Activated CD4-positive, alpha-beta T cell treated with anti-CD3 and anti-CD28 coated beads, Interleukin-2, amount 50 U/mL, for 16 hours (primary cell): ENCODE results near the gene BAHCC1.

Source experiments
- DNase-seq: peaks from one replicate; pipeline ENCODE4 v3.0.0-alpha.2; 2020

BAHCC1 gene

DNA sequence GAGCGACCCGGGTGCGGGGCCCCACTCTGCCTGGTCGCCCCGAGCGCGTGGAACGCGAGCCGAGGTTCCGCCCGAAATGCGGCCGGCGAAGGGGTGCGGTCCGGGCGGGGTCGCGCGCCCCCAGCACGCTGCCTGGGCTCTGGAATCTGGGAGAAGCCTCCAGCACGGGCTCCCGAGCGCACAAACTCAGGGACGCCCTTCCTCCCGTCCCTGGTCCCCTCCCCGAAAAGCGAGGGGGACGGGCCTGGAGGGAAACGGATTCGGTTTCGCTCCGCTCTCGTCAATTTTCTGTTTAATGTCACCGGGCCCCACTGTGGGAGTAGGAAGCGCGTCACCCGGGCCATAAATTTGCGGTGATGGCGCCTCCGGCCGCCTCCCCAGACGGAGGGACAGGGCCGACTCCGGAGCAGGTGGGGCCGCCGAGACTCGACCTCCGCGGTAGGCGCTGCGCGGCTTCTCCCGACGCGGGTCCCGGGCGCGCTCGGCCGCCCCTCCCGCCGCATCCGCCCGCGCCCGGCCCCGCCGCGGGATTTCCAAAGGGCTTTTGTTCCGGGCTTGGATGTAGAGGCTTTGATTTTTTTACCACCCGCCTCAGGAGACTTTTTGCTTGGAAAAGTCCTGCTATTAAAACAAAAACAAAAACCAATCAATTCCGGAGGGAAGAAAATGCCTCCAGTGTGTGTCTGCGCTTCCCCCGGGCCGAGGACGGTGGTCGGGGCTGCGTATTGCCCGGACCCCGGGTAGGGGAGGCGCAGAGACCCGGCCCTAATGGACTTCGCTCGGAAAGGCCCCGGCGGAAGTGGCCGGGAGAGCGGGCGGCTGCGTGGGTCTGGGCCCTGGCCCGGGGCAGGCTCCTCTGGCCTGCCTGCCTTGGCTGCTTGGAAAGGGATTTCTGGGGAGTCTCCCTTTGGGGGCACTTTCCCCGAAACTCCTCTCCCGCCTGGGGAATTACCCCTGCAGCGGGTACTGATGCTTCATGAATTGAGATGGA lies 7.9 kb upstream of the BAHCC1 start:
- peak; percentile 12 for DNase-seq

DNA sequence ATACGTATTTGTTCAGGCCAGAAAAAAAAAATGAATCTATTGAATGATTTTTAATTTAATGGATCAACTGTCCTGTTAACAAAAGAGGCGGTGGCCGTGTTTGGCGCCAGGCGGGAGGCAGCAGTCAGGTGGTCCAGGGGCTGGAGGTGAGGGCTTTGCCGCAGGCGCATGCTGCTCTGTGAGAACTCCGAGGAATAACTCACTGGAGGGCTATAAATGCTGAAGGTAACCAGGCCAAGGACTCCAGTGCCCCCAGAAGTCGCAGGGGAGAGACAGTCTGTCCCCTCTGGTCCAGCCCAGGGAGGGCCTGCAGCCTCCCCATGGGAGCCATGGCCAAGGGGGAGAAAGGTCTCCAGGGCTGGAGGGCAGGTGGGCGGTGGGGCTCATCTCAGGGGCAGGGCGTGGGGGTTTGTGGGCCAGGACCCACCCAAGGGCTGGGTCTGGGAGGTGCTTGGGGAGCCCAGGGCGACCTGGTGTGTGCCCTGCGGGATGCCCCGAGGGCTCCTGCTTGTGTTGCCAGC lies 7.1 kb upstream of the BAHCC1 start:
- no peak for DNase-seq

DNA sequence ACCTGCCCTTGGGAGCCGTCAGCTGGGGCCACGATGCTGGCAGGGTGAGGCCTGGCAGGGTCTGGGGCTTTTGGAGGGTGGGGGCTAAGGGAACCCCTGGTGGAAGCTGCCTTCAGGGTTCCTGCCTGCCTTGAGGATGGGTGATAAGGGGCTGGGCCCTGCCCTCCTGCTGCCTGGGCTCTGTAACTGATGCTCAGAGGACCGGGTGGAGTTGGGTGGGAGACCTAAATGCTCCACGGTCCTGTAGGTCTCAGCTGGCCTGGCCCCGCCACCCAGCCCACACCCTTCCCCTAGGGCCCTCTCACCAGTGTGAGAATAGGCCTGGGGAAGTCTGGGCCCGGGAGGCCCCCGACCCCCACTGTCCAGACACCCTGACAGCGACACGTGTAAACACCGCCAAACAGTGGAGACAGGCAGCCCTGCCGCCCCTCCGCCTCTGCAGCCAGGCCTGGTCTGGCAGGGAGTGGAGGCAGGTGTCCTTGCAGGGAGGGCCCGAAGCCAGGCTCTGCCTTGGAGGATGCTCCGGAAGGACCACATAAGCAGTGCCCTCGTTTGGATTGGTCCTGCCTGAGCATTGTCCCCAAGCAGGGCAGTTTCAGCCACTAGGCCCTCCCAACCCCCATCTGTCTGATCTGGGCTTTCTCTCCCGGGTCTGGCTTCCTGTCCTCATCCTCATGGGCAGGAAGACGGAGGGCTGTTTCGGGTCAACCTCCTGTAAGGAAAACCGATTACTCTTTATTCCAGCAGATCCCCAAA lies 6.5 kb upstream of the BAHCC1 start:
- DNase-seq = no peak

DNA sequence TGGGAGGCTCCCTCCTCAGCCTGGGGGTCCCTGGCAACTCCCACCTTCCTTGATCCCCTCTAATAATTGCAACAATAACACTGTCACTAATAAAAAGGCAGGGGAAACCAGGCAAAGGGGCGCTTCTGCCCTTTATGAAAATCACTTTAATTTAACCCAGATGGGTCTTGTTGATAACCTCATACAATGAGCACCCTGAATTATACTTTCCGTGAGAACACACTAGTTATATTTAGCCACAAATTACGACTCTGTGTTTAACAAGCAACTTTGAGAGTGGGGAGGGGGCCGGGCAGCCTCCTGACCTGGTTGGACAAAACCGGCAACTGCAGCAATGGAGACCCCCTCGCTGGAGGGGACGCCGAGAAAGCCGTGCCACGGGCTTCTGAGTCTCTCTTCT lies 5.7 kb upstream of the BAHCC1 start:
- DNase-seq = no peak

DNA sequence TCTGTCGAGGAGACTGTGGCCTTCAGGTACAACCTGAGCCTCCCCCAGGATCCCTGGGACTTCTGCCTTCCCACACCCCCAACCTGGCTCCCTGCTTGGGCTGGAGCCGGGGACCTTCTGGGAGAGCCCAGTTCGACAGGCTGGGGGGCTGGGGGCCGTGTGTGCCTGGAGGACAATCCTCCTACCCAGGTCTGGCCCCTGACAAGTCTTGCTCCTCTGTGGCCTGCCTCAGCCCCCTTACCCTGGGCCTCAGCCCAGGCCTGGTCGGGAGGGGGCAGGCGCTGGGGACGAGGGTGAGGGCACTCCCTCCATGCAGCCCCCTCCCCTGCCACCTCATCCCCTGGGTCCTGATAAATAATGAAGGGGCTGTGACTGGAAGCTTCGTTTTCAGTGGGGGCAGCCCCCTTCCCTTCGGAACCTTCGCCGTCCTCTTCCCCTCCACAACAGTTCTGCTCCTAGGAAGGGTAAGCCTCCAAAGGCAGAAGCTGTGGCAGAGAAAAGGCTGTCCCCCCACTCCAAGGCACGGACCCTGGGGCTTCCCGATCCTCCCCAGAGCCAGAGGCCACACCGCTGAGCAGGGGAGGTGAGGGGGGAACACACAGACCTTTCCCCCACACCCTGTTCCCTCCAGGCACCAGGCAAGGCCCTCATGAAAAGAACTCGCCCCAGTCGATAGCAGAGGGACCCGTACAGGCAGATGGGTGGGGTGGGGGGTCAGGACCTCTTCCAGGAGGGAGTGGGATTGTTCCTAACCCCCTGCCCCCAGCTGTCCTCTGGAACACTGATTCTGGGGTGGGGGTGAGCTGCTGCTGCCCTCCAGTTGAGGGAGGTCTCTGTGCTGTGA lies 5.0 kb upstream of the BAHCC1 start:
- DNase-seq = no peak

DNA sequence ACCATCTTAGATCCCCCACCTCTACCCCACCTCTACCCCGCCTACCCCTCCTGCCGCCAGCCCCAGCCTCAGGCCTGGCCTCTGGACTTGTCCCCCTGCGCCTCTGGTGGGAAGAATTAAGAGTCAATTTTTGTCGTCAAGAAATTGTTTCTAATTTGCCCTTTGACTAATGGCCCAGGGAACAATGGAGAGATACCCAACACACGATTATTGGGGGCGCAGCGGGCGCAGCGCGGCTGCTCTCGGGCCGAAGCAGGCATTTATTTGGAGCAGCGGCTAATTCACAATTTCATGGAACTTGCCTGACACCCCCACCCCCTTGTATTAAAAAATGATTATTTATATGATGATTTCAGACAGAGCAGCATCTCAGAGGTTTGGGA lies 4.4 kb upstream of the BAHCC1 start:
- no peak for DNase-seq

DNA sequence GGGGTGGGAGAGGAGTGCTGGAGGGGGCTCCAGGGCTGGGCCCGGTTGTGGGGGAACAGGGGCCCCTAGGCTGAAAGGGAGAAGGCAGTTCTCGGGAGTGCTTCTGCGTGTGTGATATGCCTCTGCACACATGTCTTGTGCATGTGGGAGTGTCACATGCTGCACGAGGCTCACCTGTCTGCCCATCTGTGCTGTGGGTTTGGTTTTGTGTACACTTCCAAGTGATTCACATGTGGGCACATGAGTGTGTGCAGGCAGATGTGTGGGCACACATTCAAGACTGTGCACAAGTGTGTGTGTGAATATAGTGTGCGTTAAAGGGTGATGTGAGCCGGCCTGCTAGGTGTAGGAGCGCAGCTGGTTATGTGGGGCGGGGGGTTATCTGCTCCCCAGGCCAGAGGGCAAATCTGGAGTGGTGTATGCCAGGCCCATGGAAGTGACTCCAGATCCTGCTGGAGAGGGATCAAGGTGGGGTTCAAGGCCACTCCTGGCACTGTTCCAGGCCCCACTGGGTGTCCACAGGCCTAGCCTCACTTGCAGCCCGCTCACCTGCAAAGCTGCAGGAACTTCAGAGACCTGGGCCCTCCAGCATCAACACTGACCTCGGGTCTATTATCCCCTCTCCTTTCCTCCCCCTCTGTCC lies 3.8 kb upstream of the BAHCC1 start:
- no peak for DNase-seq

DNA sequence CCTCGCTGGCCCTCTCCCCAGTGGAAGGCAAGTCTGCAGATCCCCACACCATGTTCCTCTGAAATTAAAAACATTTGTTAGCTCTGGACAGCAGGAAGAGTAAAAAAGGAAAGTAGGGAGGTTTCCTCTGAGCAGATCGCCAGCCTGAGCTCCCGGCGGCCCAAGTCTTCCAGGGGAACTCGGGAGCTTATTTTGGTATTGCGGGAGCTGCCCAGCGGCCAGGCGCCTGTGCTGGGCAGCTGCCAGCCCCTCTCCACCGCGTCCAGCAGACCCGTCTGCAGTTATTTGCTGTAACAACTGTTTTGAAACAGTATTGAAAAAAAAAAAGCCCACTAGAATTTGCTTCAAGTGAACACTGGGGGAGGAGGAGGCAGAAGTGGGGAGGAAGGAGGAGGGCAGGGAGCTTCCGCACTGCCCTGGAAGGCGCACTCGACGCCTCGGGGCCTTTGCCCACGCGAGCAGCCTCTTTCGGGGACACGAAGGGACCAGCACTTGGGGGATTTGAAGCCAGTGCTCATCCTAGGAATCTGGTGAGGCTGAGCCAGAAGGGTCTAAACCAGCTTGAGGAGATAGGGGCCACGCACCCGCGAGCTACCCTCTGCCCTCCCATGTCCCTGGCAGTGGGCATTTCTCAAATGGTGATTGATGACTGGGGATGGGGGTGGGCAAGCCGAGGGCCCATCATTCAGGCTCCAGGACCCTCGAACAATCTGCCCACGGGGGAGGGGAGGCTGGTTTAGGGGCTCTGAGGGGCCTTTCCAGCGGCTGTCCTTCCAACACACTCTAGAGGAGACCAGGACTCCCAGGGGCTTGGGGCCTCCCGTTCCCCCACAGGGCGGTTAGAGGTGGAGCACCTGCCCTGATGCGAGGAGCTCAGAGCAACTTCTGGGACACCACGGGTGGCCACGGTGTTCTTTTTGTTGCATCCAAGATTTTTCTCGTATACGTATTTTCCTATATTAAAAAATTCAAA lies 3.0 kb upstream of the BAHCC1 start:
- DNase-seq = no peak

DNA sequence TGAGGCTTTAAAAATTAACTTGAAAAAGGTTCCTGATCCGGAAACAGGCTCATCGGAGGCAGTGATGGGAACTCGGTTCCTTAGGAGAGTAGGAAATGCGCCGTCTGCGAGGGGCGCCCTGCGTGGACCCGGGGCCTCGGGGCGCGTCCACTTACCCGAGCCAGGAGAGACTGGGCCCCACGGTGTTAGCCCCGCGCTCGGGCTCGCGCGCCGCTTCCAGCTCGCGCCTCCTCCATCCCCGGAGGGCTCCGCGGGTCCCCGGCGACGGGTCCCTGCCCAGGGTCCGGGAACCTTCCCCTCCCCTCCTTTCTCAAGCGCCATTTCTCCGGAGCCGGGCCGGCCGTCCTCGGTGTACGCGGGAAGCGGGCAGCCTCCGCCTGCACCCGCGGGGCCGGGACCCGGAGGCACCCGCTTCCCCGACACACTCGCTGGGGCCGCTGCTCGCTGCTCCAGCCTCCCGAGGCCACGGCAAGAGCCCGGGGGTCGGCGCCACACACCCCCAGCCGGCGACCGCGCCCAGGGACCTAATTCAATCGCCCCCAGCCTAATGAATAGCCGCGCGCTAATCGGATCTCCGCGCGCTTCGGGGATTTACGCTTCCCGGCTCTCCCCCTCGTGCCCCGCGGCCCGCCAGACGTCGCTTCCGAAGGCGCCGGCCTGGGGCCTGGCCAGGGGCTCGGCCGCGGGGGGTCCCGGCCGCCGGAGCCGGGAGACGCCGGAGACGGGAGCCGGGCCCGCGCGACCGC lies 2.2 kb upstream of the BAHCC1 start:
- no peak for DNase-seq

DNA sequence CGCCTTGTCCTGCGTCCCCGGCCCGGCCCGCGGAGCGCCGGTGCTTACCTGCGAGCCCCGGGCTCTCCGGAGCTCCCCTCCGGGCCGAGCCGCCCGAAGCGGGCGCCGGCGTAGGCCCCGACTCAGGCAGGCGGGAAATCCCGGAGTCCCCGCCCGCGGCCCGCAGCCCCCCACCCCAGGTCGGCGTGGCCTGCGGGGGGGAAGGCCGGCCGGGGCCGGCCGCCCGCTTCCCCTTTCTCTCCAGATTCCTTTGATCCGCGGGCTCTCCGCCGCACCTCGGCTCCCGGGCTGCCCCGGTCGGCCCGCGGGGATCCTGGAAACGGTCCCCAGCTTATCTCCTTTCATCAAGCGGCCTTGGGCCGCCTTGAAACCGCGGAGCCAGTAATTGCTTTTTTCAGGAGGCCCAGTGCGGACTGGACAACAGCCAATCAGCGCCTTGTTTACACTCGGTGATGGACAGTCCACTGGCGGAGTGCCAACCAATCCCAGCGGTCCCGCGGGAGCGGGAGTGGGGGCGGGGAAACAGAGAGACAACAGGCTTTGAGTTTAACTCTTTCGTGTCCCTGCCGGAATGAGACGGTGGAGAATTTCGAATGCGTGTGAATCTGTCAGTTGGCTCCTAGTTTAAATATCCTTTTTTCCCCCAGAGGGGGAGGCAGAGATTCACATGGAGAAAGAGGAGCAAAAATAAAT lies 1.4 kb upstream of the BAHCC1 start:
- DNase-seq = peak; percentile 91

DNA sequence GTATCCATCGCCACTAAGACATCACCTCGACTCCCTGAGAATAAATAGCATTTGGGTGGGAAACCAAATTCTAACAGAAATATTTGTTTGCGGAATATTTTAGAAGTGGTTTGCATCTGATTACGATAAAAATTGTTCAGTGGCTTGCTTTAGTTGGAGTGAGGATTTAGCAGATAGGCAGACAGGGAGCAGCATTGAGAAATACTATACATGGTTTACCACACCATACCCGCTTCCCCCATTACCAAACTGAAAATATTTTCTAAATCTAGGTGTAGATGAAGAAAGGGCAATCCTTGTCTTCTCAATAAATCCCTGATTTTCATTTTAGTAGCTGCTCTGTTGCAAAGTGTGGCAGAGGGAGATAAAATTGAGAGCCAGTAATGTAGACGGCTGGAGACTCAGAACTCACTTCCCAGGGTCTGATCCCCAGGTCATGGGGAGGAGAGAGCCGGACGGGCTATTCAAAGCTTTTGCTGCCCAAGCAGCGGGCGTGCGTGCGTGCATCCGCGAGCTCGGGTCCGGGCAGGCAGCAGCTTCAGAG lies 808 bp upstream of the BAHCC1 start:
- DNase-seq = no peak

DNA sequence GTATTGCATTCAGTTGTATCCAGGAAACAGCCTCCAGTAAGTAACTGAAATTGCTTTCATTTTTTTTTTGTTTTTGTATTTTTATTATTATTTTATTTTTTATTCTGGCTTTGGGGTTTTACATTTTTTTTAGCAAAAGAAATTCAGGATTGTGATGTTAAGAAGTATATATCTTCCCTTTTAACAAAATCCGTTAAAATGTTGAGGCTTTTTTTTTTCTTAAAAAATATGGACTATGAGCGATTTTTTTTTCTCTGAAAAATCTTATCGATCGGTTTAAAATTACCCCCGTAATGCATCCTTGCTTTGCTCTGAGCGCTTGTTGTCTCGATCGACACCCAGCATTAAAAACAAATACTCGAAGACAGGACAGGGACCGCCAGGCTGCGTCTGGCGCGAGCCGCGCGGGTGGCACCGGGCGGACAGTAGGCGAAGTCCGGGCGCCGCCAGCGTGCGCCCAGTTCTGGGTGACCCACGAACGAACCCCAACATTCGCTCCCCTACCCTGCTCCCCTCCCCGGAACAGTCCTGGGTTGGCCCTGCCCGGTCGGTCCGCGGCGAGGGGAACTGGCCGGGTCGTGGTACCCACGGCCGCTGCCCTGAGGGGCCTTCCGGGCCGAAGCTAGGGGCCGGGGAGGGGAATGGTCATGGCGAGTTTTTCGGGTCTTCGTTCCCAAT lies 482 bp downstream of the BAHCC1 start:
- DNase-seq = no peak

DNA sequence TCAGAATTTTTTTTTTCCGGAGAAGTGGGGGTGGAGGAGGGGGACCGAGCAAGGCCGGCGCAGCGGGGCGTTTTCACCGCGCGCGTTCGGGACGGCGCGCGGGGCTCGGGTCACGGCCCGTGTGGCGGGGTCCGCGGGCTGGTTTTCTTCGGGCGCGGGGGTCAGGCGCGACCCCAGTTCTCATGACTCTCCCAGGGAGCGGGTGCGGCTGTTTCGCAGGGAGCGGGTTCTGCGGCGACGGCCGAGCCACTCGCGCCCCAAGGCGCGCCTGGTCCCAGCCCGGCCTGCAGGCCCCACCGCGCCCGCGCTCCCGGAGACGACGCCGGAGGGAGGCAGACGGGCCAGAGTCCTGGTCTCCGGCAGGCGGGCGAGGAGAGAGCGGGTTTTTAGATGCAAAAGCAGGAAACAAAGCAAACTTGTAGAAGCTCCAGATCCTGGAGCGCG lies 1.0 kb downstream of the BAHCC1 start:
- no peak for DNase-seq

DNA sequence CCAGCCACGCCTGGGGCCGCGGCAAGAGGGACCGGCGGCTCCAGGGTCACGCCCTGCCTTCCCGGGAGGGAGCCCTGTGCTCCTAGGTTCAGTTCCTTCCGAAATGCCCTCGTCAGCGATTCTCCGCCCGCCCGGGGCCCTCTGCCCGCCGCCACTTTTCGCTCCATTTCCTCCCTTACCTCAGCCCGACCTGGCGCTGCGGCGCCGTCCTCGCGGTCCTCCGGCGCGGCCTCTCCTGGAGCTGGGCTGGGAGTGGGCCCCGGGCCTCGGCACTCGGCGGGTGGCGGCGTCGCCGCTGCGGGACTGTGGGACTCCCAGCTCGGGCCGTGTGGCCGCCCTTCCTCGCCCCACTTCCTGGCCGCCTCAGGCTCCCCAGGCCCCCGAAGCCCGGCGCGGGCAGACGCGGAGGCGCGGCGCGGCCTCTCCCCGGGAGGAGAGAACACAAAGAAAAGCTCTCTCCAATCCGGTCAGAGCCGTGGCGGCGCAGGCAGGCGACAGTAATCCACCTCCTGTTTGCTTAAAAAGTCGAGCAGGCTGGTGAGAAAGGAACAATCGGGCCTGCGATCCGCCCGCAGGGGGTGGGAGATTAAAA lies 1.6 kb downstream of the BAHCC1 start:
- peak; percentile 28 for DNase-seq

DNA sequence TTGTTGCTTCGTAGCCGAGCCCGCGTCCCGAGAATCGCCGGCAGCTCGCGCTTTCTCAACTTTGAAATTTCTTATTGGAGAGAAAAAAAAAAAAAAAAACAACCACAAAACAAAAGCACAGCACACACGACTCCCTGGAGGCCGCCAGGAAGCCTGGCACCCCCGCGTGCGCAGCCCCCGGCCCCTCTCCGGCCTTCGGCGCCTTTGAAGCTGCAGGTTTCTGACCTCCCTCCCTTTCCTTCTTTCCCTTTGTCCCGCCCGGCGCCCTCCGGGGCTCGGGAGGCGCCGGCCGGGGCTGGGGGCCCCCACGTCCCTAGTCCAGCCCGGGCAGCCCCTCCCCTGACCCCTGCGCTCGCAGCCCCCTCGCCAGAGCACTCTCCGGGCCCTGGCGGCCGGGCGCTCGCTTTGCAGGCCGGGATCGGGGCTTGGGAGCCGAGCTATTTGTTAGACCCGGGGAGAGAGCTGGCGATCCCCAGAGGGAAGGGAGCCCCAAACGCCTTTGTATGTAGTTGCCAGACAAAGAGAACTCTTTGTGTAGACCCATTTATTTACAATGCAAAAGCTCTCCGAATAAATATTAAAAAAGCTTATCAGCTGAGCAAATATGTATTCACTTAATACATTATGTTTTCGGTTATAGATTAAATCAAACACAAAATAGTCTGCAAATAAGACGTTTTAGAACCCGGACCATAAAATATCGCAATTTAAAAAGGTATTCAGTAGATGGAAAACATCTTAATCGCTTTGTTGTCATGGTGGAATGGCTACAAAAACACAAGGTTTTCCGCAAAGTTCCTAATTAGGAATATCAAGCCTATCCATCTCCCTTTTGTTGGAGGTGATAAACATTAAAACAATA lies 2.3 kb downstream of the BAHCC1 start:
- peak; percentile 14 for DNase-seq

DNA sequence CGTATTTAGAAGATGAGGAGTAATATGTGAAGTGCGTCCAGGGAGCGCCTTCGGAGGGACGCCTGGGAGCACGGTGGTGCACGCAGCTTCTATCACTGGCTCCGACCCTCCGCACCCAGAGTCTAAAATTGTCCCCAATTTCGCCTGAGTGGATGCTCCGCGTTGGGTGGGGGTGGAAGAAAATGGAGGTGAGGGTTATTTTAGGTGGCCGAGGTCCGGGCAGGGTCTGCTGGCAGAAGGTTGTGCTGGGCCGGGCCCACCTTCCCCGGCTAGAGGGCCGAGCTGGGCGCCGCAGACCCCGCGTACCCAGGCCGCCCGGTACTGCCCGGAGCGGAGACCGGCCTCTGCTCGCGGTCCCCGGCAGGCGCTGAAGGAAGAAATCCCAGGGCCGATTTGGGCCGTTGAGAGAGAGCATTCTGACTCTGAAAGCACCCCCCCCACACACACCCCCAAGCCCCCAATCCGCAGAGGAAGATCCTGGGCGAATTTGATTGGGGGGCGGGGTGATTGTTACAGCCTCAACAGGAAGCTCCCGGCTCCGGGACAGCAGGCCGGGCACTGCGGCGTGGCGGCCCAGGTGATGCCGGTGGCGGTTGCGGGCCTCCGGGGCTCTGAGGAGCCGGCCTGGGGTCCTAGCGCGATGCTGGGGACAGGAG lies 3.0 kb downstream of the BAHCC1 start:
- no peak for DNase-seq
